HG03354 (cell line): Measurements from ENCODE around the gene GLCCI1.
A peak's percentile ranks its signal among the peaks of the same experiment; 100 is the strongest.

ENCODE experiments used
- ATAC-seq: cut with Tn5 transposase; IDR thresholded peaks from one replicate; pipeline ENCODE4 v1.9.1; 2021; ENCODE audit warnings: mild to moderate bottlenecking; ENCODE audit not compliant: unreplicated experiment, poor library complexity, severe bottlenecking

GLCCI1 gene

DNA sequence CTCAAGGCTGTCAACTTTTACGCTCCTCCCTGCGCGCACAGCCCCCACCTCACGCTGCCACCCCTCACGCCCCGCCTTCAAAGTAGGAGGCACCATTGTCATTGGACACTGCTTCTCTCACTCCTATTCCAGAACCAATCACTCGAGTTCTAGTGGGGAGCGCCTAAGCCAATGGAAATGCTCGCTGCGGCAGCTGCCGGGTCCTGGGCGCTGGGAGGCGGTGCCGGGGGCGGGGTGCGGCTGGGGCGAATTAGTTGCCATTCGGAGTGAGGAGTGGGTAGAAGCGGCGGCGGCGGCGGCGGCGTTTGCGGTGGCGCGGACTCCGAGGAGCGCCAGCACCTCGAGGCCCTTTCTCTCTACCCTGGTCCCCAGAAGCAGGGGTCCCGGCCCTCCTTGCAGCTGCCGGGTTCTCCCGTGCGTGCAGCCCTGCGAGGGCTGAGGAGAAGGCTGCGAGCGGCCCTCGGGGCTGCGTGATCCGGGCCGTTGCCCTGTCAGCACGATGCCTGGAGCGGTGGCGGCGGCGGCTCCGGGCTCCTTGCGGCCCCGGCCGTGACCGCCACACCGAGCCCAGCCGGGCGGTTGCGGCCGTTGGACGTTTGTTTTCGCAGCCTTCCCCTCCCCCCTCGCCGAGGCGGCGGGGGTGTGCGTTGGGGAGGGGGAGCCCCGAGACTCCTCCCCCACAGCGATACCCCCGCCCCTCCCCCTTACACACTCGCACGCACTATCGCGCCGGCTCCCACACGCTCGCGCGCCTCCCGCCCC, at the start of gene GLCCI1:
Gene GLCCI1, plus strand, starts transcription at position 253 of the 762 bp plus-strand sequence. CDS start 555 bp downstream, outside the sequence.
- ATAC-seq: peak; percentile 85

DNA sequence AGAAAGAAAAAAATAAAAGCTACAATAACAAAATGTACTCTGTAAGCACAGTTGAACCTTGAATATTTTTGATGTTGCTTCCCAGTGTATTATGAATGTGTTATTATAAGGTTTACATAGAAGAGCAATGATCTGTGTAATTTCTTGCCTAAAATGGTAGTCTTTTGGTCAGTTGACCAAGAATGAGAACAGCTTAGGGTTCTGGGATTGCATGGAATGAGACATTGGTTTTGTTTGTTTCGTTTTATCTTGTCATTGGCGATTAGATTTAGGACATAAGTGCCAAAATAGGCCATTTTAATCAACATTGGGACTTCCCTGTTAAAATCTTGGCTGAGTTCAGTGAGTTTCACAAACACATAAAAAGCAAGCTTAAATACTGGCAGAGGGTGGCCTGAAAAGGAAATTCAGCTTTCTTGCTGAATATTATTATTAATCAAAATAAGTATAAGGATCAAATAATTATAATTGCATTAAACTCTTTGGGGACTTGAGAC, 49.1 kb upstream of the GLCCI1 start:
- no peak for ATAC-seq

DNA sequence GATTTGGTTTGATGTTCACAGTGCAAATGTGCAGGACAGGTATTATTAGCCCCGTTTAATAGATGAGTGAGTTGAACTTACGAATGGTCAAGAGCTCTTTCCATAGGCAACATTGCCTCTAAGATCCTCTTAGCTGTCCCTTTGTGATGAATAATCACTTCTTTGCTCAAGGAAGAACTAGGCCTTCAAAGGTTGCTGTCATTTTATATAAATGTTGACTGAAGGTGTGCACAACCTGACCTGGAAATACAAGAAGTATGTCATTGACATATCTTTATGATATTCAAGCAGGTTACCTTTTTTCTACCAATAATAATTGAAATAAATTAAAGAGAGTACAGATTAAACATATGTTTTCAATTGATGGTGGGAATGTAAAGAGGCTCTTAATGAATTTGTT, 48.5 kb upstream of the GLCCI1 start:
- no peak for ATAC-seq

DNA sequence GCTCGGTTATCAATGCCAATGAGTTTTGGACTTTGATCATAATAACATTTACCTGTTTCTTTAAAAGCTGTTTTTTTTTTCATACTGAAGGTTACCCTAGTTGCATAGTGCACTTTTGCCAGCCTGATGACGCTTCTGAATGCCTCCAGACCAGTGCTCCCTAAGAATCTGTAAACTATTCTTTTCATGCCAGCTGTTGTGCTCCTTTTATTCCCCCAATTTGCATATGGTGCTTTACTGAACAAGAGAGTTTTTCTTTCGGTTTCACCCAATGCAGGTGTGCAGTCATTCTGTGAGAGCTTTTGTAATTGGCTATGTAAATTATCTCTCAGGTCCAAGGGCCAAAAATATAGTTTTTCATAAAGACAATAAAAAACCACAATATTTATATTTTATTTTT, 48.1 kb upstream of the GLCCI1 start:
- peak; percentile 94 for ATAC-seq

DNA sequence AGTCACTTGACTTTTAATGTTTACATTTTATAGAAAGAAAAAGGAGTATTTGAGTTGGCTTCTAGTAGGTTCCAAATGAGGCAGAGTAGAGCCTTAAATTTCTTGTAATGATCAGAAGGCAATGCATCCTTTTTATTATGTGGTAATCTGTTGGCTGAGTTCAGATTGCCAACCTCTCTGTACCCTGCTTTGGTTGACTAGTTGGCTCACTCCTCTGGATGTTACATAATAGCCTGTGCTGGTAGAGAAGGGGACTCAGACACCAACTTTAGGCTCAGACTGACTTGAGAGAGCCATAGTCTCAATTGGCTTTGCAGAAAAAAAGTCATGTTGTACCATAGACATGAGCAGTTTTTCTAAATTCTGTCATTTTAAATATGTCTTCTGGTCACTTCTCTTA, 46.8 kb upstream of the GLCCI1 start:
- ATAC-seq: no peak

DNA sequence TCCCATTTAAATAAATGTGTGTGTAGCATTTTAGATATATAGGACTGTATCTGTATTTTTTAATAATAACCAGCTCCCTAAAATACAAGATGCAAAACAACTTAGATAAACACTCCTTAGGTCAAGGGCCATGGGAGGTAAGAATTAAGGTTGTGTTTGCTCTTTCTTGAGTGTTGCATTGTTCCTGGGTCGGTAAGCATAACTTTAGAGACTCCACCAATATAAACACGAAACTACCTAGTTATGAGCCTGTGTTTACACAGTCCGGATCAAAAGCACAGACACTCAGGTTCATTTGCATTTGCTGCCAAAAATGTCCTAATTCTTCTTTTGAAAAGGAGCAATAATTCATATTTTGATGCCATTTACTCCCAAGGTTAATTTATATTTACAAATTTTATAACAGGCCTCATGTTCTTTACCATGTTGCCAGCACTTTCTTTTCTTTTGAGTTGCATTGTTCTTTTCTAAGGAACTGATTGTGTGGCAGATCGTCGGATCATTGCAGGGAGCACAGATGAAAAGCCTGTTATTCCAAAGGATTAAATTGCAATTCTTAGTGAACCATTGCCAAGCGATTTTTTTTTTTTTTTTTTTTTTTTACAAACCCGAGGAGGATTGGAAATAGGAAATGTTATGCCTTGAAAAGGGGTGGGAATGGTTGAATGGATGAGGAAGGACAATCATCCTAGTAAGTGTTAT, 45.8 kb upstream of the GLCCI1 start:
- no peak for ATAC-seq

DNA sequence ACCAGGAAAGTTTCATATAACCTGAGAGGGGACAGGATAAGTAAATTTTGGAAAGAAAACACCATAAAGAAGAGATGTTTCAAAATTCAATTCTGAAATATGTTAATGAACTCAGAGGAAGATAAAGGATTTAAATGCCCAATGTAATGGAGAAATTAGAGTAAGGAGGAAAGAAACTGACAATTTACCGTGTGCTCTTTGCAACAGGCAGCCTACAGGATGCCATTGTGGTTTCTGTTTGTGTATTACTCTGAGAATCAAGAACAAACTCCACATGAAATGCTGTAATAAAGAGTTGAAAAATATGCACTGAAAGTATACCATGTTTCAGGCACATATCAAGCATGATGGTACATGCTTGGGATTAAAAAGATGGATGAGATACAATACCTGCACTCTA, 44.8 kb upstream of the GLCCI1 start:
- ATAC-seq: no peak

DNA sequence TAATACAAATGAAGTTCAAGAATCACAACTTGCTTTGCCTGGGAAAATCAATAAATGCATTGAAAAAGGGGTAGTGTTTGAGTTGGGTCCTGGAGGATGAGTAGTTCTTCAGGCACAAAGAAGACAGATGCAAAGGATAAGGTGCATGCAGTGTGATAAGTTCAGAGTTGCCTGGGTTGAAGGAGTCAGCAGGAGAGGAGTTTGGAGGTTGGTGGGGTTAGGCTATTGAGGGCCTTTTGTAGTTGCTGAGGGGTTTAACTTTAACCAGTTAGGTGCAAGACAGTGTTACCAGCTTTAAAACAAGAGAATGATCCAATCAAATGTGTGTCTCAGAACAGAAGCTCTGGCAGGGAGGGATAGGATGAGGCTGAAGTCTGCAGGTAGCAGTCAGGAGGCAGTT, 44.3 kb upstream of the GLCCI1 start:
- ATAC-seq: no peak

DNA sequence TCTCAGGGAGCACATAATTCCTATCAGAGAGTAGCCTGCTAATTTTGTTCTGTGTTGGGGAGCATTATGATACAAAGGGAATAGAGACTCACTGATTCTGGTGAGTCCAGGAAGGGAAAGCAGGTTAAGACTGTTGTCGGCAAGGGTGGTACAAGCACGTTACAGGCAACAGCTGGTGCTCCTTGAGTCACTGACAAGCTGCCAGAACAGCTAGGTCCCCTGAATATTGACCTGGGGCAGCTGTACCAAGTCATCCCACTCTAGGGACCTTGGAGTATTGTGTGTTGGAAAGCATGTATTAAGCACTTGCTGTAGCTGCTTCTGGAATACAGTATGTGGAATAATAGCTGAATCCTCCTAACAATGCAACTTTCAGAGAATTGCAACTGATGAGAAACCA, 37.0 kb upstream of the GLCCI1 start:
- ATAC-seq: no peak

DNA sequence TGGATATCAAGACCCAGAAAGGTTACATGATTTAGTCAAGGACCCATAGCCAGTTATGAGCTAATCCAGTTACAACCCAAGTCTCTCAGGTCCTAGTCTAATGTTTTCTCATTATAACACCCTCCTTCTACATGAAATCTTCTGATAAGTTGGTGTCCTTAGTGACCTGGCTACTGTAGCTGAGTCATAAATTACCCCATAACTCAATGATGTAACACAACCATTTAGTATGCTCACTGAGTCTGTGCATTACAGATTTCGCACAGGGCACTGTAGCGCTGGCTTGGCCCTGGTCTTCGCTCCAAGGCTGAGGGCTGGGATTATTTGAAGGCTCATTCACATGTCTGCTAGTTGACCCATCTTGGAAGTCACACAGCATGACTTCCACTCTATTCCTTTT, 36.0 kb upstream of the GLCCI1 start:
- ATAC-seq: no peak

DNA sequence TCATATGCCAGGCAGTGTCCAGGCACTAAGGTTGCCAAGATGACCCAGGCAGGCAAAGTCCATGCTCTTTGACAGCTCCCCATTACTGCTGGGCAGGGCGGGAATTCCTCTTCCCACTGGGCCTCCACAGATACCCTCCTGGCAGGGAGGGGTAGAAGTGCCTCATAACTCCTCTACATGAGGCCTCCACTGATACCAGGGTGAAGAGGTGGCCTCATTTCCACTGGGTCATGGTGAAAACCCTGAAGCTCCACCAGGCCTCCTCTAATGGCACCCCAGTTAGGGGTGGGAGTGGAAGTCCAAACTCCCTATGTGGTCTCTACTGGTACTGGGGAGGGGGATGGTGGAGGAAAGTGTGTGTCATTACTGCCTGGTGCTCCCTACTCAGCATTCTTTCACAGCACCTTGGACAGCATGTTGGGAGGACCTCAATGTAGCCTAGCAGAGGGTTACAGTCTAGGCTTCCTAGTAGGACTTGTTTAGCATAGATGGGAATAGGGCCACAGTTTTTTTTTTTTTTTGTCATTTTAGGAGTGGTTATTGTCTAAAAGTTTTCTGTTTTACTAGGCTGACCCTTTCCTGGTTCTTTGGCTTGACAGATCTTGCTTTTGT, 34.6 kb upstream of the GLCCI1 start:
- no peak for ATAC-seq

DNA sequence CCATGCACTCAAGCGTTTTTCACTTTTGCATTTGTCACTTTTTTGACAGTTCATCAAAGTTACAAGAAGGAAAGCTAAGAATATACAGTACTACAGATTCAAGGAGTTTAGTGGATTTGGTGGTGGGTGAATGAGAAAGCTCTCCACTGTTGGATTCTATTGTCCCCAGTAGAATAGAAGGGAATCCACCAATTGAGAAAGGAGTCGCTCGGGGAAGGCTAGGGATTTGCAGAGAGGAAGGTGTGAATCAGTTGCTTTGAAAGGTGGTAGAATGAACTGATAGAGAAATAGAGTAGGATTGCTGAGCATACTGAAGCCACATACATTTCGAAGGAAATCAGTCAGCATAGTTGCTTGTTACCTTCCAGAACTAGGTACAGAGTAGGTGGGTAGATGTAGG, 33.7 kb upstream of the GLCCI1 start:
- no peak for ATAC-seq

DNA sequence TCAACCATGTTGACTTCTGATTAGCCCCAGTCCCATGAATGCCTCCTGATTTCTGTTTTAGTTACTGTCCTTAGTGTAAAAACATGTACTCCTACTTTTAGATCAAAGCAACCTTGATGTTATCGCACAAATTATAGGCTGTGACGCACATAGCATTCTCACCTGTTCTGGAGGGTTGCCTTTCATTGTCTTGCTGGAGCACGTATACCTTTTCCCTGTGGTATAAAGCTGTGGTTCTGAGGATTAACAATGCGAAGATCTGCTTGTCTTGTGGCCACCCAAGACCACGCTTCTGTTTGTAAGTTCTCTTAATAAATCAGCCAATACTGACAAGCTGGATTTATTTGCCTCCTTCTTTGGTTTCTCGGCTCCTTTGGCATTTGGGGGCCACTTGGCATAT, 30.1 kb upstream of the GLCCI1 start:
- no peak for ATAC-seq

DNA sequence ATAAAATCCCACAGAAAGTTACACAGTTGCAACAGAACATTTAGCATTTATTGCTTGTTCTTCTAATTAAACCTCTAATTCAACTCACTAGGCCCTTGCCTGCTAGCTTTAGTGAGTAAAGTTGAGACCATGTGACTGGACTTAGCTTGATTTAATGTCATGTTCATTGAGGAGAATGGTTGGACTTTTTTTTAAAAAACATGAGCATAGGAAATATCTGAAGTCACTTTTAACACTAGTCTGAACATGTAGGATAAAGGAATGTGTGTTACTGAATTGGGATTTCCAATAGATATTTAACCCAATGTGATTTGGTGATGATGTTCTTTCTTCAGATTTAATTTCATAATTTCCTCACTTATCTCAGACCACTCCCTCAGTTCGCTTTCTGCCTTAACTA, 24.6 kb upstream of the GLCCI1 start:
- no peak for ATAC-seq

DNA sequence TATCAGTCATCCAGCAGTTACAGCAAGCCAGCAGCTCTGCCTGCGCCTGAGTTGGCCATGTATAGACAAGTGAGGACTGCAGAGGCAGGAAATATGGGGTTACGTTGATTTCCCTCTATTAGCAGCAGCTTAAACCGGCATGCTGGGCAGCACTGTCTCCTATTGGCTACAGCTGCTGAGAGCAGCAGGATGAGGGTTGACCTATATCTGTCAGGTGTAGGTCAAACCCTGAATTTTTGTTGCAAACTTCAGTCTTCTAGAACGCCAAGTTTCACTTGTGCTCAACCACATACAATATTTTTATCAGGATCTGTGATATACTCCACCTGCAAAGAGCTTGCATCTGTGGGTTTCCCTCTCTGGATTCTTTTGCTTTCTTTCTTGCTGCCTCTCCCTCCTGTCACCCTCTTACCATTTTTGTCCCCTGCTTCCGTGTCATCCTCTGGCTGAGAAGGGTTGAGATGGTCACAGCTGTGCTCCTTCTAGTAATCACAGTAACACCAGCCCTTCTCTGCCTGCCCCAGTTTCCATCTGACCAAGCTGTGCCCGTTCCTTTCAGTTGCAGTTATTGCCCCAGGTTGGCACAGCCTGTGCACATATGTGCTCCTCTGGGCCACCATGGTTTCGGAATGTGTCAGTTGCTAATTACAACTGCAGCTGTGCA, 23.8 kb upstream of the GLCCI1 start:
- peak; percentile 96 for ATAC-seq

DNA sequence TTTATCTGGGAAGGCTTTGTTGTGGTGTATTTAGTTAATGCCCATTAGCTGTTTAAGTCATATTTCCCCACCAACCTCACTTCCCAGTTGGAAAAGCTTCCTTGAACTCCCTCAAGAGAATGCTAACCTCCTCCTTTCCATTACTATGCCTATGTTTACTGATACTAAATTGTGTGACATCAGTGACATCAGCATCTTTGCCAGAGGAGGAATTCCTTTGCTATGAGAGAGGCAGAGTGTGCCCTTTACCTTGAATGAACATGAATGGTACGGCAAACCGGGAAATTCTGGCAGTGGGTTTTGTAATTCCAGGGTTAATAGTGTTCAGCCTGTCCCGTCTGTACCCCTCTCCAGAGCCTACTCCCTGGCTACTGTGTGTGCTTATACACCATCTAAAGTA, 22.1 kb upstream of the GLCCI1 start:
- ATAC-seq: no peak

DNA sequence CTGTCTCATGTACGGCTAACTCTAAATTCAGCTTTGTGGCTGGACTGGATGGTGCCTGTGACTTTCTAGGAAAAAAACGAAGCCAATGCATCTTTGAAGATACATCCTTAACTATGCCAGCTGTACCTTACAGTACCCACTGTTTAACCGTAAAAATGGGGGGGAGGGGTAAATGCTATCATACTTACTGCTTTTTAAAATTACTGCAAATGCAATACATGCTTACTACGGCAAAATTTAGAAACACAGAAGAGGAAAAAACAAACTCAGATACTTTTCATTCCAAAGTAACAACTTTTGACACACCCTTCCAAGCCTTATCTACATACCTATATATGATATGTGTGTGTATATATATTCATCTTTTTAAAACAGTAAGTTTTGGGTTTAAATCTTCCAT, 20.4 kb upstream of the GLCCI1 start:
- ATAC-seq: no peak

DNA sequence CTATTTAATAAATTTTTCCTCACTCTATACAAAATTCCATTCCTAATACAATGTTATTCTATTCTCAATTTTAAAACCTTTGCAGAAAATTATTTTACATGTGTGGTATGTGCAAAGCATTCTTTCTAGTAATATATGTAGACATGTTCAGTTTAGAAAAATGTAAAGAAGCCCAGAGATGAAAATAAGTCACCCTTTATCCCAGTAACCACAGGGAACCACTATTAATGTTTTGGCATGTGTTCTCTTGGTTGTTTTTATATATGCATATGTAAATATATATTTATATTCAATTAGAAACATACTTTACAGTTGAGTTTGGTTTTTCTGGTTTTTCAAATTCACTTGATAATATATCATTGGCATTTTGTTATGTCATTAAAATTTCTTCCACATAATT, 14.8 kb upstream of the GLCCI1 start:
- no peak for ATAC-seq

DNA sequence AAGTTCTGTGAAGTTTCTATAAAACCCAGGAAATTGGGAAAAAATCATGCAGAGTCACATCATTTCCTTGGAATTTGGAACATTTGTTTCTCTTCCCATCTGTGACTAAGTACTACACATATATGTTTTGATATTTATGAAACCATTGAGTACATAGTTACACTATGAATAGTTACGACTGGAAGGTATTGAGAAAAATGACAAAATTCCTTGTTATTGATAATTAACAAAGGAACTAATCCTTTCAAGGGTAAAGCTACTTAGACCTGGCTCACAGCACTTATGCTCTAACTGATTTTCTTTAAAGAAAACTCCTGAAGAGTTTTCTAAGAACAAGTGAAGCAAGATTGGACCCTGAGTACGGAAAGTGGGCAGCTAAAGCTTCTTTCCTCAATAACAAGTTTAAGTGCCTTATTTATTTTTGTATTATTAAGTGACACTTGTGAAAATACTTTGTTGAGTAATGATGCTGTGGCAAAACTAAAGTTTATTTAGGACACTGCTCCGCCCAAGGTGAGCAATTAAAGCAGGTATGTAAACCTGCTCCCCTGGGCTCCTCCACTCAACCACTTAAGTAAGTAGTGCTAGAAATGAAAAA, 12.0 kb upstream of the GLCCI1 start:
- no peak for ATAC-seq

DNA sequence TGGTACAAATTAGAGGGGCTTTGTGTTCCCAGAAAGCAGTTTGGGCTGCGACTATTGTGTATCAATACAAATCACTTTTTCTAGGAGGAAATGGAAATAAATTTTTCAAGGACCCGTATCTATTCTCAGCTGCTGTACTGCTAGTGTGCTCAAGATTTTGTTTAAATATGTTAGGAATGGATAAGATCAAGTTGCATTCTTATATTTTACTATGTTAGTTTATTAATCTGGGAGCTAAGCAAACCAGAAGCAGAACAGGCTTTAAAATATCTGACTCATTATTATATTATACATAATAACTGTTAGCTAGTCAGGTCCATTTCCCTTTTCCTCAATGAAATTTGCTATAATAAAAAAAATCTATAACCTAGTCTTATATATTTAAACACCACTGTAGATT, 11.1 kb upstream of the GLCCI1 start:
- no peak for ATAC-seq
